A549 (cell line): ENCODE results near the gene CFC1.
"Not testable (repeated sequence)": the region's sequence is repeated elsewhere in the genome, so short reads cannot be mapped to it uniquely, and the experiment has no call there.

Source experiments
- CBX8 ChIP-seq: fragments of 200-600 bp; sonication (generic); IDR thresholded peaks from 2 replicates; pipeline ENCODE4 v1.6.1; 2016
- CEBPB ChIP-seq, 2 experiments: fragments of >200 bp in 1 of 2; sonication (Bioruptor Twin) in 1 of 2; formaldehyde crosslinking in 1 of 2; IDR thresholded peaks; 2 replicates each; pipeline ENCODE4 v1.6.1; 2012 to 2016
- EP300 ChIP-seq, 2 experiments: fragments of >200 bp; sonication (Bioruptor Twin); formaldehyde crosslinking; IDR thresholded peaks; 2 replicates in 1 of 2; 3 replicates in 1 of 2; pipeline ENCODE4 v1.6.1; 2016 to 2017
- ESRRA ChIP-seq: fragments of 150-350 bp; IDR thresholded peaks from 2 replicates; pipeline ENCODE4 v1.6.1; 2014; ENCODE audit warnings: mild to moderate bottlenecking, low read length, borderline replicate concordance
- GATA3 ChIP-seq: IDR thresholded peaks from 2 replicates; pipeline ENCODE4 v1.6.1; 2012; ENCODE audit warnings: borderline replicate concordance
- HOXB5 ChIP-seq: fragments of 250-450 bp; sonication (Bioruptor Pico); IDR thresholded peaks from 2 replicates; pipeline ENCODE4 v1.5.0; 2020; ENCODE audit warnings: mild to moderate bottlenecking, moderate library complexity
- KDM1A ChIP-seq: fragments of 200-600 bp; sonication (generic); IDR thresholded peaks from 2 replicates; pipeline ENCODE4 v1.6.1; 2016; ENCODE audit warnings: low read depth, mild to moderate bottlenecking
- POLR2A ChIP-seq: IDR thresholded peaks from 2 replicates; pipeline ENCODE4 v1.6.1; 2012; ENCODE audit warnings: mild to moderate bottlenecking, low read length
- RARB ChIP-seq: fragments of 250-450 bp; sonication (Bioruptor Pico); IDR thresholded peaks from 2 replicates; pipeline ENCODE4 v1.8.0; 2021; ENCODE audit warnings: mild to moderate bottlenecking, moderate library complexity
- SMC3 ChIP-seq: fragments of >200 bp; sonication (Bioruptor Twin); formaldehyde crosslinking; IDR thresholded peaks from 3 replicates; pipeline ENCODE4 v1.6.1; 2018; ENCODE audit warnings: inconsistent platforms
- ZNF302 ChIP-seq: fragments of 250-450 bp; sonication (Bioruptor Pico); IDR thresholded peaks from 2 replicates; pipeline ENCODE4 v1.9.0; 2021; ENCODE audit warnings: inconsistent platforms, mild to moderate bottlenecking, moderate library complexity
- TF ChIP-seq, protein P1 (sequence below): fragments of >200 bp; sonication (Bioruptor Twin); formaldehyde crosslinking; IDR thresholded peaks from 3 replicates; pipeline ENCODE4 v1.5.1; 2016
- TF ChIP-seq, protein P2 (sequence below): fragments of 200-600 bp; sonication (generic); IDR thresholded peaks from 2 replicates; pipeline ENCODE4 v1.6.1; 2016; ENCODE audit warnings: antibody characterized with exemption, mild to moderate bottlenecking, moderate library complexity

DNA sequence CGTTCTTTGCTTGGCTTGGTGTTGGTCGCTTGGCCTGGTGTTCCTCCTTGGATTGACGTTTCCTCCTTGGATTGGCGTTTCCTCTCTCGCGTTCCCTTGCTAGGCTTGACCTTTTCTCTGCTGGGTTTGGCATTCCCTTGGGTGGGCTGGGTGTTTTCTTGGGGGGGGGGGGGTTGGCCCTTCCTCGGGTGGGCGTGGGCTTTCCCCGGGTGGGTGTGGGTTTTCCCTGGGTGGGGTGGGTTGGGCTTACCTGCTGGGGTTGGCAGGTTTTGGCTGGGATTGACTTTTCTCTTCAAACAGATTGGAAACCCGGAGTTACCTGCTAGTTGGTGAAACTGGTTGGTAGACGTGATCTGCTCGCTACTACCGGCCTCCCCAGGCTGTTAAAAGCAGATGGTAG lies 11.8 kb upstream of the CFC1 start, which contains the start of gene POTEJ:
- TF ChIP-seq CEBPB (IDR thresholded peaks at IDR 0.05); POLR2A; SMC3; KDM1A; ESRRA; HOXB5 (CRISPR knock-in tag); CBX8; GATA3; RARB (CRISPR knock-in tag); EP300 (IDR thresholded peaks at IDR 0.05); ZNF302 (CRISPR knock-in tag): not testable (repeated sequence)
- TF ChIP-seq, protein P1, sequence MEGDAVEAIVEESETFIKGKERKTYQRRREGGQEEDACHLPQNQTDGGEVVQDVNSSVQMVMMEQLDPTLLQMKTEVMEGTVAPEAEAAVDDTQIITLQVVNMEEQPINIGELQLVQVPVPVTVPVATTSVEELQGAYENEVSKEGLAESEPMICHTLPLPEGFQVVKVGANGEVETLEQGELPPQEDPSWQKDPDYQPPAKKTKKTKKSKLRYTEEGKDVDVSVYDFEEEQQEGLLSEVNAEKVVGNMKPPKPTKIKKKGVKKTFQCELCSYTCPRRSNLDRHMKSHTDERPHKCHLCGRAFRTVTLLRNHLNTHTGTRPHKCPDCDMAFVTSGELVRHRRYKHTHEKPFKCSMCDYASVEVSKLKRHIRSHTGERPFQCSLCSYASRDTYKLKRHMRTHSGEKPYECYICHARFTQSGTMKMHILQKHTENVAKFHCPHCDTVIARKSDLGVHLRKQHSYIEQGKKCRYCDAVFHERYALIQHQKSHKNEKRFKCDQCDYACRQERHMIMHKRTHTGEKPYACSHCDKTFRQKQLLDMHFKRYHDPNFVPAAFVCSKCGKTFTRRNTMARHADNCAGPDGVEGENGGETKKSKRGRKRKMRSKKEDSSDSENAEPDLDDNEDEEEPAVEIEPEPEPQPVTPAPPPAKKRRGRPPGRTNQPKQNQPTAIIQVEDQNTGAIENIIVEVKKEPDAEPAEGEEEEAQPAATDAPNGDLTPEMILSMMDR: not testable (repeated sequence)
- TF ChIP-seq, protein P2, sequence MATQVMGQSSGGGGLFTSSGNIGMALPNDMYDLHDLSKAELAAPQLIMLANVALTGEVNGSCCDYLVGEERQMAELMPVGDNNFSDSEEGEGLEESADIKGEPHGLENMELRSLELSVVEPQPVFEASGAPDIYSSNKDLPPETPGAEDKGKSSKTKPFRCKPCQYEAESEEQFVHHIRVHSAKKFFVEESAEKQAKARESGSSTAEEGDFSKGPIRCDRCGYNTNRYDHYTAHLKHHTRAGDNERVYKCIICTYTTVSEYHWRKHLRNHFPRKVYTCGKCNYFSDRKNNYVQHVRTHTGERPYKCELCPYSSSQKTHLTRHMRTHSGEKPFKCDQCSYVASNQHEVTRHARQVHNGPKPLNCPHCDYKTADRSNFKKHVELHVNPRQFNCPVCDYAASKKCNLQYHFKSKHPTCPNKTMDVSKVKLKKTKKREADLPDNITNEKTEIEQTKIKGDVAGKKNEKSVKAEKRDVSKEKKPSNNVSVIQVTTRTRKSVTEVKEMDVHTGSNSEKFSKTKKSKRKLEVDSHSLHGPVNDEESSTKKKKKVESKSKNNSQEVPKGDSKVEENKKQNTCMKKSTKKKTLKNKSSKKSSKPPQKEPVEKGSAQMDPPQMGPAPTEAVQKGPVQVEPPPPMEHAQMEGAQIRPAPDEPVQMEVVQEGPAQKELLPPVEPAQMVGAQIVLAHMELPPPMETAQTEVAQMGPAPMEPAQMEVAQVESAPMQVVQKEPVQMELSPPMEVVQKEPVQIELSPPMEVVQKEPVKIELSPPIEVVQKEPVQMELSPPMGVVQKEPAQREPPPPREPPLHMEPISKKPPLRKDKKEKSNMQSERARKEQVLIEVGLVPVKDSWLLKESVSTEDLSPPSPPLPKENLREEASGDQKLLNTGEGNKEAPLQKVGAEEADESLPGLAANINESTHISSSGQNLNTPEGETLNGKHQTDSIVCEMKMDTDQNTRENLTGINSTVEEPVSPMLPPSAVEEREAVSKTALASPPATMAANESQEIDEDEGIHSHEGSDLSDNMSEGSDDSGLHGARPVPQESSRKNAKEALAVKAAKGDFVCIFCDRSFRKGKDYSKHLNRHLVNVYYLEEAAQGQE: not testable (repeated sequence)
